EL (cell line): ENCODE measurements around the gene SORCS3.

Experiments used
- DNase-seq: peaks from one replicate; pipeline ENCODE4 v3.0.0-alpha.2; 2016

The SORCS3 gene

DNA sequence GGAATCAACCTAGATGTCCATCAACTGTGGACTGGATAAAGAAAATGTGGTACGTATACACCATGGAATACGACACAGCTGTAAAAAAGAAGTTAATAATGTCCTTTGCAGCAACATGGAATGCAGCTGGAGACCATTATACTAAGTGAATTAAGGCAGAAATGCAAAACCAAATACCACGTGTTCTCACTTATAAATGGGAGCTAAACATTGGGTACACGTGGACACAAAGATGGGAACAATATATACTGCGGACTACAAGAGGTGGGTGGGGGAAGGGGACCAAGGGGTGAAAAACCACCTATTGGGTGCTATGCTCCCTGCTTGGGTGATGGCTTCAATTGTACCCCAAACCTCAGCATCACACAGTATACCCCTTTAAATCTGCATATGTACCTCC, 385.5 kb downstream of the SORCS3 start:
- no peak for DNase-seq

DNA sequence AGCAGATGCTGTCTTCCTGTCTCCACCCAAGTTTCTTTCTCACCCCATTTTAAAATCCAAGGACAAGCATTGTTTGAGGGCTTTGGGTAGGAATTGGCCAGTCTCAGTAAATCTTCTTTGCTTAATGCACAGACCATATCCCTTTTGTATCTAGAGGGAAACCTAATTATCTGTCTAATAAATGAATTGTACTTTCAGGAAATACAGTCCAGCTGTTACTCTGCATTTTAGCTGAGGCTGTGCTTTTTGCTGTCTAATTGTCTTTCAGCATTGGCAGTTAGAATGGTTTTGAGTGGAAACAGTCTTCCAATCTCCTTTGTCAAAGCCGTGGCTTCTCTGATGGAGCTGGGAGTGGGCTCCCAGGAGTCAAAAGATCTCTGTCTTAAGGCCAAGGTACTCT, 388.2 kb downstream of the SORCS3 start:
- no peak for DNase-seq

DNA sequence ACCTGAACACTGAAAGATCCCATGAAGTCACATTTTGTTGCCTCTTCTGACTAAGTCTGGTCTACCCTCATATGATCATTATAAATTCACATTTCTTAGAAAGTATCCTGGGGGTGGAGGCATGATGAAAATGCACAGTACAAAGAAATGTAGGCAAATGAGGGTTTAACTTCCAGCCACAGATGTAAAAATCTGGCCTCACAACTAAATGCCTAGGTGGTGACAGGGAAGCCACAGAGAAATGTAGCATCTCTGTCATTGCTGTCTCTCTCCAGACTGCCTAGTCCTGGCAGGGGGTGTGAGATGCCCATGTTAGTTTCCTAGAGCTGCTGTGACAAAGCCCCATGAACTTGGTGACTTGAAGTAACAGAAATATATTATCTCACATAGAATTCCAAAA, 395.9 kb downstream of the SORCS3 start:
- no peak for DNase-seq

DNA sequence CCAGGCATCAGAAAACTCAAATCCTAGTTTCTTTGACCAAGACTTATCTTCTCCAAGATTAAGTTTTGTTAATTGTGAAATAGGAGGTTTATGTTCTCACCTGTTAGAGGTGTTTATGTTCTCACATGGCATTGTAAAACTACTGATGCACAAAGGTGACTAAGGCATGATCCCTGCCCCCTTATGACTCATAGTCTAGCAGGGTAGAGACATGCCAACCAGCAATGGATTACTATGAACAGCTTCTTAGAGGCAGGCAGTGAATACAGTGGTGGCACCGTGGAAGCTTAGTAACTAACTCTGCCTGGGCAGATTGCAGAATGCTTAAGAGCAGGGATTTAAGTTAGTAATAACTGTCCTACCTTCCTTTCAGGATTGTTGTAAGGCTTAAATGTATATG, 400.9 kb downstream of the SORCS3 start:
- no peak for DNase-seq

DNA sequence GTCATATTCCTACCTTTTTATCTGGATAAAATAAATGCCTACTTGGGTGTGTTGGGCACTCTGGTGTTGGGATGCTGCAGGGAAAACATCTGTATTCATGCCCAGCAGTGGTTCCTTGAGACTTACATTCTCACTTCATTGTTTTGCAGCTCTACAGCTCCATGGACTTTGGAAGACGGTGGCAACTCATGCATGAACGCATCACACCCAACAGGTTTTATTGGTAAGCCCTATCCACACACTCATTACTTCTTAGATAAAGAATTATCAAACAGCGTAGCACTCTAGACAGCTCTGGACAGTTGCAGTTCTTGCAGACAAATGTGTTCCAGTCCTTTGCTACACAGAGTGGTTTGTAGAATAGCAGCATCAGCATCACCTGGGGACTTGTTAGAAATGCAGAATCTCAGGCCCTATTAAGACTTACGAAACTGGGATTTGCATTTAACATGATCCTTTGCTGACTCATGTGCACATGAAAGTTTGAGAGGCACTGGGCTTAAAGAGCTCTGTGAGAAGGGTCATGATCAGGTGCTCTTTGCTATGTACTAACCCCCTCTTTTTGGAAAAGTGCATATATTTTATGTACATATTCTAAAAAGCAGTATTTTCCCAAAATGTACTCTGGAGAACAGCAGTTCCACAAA, 401.9 kb downstream of the SORCS3 start:
- no peak for DNase-seq

DNA sequence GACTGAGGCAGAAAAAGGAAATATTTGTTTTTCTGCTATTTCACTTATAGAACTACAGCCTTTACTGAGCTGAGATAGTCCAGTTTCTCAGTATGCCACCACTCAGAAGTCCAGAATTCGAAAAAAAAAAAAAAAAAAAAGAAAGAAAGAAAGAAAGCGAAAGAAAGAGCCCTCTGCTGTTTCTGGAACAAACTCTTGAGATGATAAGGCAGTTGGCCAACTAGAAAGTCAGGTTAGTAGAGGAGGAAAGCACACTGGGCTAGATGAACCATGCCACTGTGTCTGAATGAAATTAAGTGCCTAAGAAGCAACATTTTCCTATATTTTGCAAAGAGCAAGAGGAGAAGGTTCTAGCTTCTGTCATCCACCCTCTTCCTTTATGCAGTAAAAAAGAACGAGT, 403.8 kb downstream of the SORCS3 start:
- DNase-seq, result no peak

DNA sequence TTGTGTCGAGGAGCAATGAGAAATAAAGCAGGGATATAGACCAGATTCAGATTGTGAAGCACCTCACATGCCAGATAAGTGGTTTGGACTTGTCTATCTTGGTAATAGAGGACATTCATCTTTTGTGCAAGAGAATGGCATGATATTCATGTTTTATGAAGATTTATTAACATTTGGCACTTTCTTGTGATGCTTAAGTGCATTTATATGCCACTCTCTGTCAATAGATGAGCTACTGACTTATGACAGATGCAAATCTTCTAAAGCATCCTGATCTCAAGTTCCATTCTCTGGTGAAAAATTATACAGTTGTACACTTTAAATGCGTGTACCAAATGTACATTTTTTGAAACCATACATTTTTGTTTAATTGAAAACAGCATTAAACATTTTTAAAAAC, 415.3 kb downstream of the SORCS3 start:
- DNase-seq, result no peak

DNA sequence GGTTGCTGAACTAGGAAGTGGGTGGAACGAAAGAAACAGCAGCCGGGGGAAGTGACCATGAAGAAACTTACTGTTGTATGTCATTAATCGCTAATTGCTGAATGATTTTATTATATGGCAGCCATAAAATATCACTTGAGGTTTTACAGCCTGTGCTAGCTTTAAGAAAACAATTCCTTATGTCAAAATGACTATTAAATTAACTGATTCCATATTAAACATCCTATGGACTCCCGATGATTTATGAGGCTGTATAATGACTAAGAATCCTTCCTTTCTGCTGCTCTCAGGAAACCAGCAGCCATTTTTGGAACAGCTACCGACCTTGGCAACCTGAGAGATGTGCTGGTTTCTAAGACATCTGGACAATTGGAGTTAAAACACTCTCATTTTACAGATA, 421.9 kb downstream of the SORCS3 start:
- no peak for DNase-seq

DNA sequence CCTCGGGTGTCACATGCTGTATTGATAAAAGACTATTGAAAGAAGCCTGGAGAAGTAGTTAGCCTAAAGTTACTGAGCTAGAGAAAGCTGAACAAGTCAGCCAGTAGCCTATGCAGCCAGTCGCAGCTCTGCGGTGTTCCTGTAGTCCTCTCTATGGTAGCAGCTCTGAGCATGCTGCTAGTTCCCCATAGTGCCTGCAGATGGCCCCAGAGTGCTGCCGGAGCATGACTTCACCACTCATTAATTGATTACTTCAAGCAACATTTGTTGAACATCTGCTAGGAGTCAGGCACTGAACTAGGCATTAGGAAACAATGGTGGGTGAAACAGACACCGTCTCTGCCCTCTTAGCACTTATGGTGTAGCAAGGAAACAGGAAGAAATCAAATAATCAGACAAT, 422.7 kb downstream of the SORCS3 start:
- DNase-seq, result no peak

DNA sequence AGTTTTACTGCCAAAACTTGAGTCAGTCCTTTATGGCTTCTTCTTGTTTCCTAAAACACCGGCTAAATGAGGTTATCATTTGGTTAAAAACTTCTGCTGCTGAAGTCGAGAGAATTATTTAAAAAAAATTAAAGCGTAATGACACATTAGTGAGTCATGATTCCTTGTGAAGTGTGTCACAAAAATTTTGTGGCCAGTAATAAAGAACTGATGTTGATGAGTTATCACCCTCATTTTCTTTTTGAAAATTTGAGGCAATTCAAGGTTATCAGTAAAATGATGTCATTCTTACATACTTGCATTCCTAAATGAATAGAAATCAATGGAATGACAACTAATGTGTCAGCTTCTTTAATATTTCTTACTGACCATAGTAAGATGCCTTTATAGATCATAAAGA, 427.4 kb downstream of the SORCS3 start:
- no peak for DNase-seq

DNA sequence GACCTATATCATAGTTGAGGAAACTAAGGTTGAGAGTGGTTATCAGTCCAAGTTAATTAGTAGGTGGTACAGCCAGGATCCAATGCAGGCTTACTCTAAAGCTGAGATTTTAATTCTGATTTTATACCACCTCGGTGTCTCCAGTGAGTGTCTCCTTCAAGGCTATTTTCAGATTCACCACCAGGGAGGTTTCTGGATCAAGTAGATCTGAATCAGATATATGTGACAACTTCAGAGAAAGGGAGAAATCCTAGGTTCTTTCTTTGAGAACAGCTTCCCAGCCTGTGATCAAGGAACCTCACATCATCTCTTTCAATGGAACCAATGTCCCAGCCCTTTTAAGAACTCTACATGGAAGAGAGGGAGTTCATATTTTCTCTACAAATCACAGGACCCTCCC, 429.2 kb downstream of the SORCS3 start:
- no peak for DNase-seq

DNA sequence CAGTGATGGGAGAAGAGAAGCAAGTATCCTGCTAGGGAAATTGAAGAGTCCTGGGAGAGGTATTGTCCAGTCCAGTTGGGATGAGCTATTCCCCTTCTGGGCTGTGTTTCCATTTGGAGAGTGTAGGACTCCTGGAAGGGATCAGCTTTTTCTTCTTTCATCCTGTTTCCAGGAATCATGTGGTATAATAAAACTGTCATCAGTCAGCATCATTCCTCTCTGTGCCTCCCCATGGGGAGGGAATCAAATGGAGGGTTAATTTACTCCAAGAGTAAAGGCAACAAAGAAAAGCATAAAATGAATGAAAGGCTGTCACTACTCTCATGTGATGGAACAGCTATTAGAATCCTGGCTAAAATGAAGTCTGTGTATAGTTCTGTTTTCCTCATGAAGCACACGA, 429.9 kb downstream of the SORCS3 start:
- no peak for DNase-seq

DNA sequence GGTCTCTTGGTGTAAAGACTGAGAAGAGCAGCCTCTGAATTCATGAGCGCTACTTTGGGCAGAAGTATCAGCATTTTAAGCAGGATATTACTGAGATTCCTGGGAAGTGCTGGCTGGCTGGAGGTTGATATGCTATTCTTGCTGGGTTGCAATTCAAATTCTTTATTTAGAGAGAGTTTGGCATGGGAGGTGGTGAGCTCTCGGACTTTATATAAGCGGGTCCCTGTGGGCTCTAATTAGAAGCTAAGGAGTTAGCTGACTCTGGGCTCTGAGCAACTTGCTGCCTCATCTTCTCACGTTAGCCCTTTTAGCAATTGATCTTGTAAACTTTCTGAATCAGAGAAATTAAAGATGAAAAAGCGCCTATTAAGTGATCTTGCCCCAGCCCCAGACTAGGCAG, 430.9 kb downstream of the SORCS3 start:
- no peak for DNase-seq

DNA sequence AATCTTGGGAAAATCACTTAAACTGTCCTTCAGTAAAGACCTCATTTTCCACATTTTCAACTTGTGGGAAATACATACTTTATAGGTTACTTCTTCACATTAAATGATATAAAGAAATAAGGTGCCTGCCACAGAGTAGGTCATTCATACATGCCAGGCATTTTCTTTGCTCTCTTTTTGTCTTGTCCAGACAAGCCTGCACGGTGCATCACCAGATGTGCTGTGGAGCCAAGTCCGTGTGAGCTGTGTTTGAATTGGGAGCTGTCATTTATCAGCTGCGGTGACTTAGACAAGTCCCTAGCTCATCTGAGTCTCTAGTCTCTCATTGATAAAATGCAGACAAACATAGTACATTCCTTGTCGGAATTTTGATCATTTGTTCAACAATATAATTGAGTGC, 432.9 kb downstream of the SORCS3 start:
- DNase-seq, result no peak

DNA sequence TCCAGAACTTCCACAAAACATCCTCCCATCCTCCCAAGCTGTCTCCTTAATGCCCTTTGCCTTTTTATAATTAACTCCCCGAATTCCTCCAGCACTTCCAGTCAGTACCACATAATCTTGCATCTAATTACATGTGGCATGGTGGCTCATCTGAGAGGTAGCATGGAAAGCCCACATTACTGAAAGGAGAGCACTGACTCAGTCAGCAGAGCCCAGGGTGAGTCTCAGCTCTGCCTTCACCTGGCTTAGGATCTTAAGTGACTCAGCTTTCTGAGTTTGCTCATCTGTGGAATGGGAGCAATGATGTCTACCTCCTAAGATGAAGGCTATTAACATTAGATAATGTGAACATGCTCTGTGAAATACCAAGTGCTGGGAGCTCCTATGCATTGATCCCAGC, 433.9 kb downstream of the SORCS3 start:
- no peak for DNase-seq

DNA sequence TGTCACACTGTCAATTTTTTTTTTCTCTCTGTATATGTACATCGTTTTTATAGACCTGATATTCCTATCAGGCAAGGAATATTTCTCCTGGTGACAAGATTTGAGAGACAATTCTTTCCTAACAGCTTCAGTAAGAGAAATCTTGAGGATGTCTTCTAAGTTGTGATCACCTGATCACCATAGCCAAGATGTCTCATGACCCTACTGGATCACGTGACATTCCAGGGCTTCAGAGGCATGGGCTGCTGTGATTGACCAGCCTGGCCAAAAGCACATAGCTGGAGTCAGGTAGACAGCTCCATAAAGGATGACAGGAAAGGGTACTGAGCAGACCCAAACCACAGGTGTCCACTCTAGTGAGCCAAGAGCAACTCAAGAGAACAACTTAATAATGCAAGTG, 444.9 kb downstream of the SORCS3 start:
- no peak for DNase-seq

DNA sequence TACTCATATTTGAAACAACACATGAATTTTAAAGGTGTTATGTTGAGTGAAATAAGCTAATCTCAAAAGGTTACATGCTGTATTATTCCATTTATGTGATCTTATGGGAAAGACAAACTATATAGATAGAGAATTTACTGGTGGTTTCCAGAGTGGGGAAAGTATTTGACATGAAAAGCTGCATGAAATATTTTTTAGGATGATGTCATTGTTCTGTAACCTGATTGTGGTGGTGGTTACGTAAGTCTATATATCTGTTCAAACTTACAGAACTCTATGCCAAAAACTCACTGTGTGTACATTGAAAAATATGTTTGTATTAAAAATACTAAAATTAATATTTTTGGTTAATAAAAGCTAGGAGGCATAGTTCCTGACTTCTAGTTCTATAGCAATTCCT, 453.0 kb downstream of the SORCS3 start:
- no peak for DNase-seq

DNA sequence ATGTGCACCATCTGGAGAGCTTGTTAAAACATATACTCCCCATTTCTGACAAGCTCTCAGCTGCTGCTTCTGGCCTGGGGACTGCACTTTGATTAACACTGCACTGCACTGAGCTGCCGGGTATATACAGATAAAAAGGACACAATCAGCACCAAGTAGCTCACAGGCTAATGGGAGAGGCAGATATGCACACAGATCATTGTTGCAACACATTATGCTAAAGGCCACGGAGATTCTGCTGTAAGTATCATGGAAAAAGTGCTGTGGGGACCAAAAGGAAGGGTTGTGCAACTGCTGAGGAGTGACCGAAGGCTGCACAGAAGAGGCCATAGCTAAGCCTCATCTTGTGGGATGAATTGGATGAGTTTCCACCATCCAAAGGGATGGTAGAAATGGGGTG, 455.2 kb downstream of the SORCS3 start:
- no peak for DNase-seq

DNA sequence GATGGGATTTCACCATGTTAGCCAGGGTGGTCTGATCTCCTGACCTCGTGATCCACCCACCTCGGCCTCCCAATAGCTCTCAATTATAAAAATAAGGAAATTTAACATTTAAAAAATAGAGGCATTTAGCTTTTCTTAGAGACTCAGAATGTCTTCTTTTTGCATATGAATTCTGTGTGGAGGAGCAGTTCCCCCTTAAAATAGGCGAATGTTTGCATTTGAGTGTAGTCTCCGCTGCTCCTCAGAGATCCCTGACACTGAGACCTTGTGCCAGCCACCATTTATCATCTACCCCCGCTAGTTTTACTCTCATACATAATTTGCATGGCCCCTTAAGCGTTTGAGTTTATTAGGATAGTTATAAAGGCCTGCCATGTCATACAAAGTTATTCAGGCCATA, 461.9 kb downstream of the SORCS3 start:
- DNase-seq, result no peak

DNA sequence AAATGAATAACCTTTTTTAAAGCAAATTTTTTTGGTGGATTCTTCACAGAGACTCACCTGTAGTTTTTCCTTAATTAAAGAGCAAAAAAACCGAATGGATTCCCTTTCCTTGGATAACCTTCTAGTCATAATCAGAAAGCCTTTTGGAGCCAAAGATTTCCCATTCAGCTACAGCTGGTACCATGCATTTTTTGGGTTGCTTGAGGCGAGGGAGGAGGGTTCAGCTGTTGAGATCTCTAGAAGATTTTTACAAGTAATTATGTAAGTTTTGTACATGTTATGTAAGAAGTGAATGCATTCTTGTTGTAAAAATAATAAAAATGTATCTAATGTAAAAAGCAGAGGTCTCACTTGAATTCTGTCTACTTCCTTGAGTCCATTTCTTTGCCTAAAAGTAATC, 463.2 kb downstream of the SORCS3 start:
- no peak for DNase-seq

DNA sequence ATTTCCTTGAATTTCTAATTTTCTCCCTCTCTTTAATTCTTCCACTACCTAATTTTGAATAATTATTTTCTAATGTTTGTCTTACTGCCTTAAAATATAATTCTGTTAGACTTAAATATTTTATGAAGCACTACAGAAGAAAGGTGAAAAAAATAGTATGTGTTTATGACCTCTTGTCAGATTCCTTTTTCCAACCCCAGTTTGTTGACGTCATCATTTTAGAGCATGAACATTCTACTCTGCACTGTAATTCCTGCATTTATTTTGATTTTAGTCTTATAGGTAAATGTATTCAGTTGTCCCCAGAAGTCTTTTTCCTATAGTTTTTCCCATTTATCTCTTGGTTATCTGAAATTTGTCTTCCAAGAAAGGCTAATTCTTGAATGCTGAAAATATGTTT, 468.1 kb downstream of the SORCS3 start:
- DNase-seq, result no peak

DNA sequence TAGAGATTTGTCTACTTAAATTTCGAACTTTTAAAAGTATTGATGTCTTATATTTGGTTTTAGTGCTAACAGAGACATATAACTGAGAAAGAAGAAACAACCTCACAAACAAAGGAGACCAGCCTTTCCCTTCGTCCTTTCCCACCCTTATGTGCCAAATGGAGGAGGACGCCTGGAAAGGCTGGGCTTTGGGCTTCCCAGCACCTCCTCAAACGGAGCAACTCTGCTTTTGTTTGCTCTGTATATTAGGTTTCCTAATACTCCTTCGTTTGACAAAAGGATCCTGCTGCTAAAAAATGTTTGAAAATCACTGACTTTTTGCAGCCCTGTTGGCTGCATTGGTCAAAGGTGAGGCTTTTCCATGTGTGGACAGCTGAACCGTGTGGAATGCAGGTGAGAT, 471.8 kb downstream of the SORCS3 start:
- DNase-seq, result no peak

DNA sequence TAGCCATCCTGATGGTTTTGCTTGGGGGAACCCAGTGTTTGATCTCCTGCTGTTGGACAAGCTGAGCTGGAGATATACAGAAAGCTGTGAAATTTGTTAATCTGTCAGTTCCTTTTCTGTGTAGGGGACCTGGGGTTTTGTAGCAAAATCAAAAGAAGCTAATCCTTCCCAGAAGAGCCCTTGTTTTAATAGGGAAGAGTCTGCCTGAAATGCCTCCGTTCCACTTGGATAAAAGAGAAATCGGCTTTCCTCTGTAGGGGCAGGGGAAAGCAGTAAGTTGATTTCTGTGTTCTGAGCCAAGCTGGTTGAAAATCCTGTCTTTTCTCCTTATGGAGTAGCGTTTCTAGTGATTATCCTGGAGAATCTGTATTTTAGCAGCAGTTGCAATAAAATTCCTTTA, 472.6 kb downstream of the SORCS3 start:
- DNase-seq, result no peak

DNA sequence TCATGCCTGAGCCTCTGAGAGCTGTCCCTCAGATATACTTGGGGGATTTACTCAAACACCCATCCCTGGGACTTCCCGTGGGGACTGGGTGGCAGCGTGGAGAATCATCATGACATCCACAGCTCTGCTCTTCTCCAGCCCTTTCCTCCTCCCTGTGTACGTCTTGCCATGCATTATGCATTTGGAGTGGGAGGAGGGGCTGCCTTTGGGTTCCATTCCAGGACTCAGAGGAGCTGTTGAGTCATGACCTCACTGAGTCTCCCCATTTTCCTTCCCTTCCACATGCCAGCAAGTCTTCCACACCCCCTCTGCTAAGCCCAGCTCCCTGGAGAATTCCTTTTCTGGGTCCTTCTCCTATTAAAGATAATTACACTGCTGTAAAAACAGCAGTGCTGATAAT, 480.7 kb downstream of the SORCS3 start:
- DNase-seq, result no peak

DNA sequence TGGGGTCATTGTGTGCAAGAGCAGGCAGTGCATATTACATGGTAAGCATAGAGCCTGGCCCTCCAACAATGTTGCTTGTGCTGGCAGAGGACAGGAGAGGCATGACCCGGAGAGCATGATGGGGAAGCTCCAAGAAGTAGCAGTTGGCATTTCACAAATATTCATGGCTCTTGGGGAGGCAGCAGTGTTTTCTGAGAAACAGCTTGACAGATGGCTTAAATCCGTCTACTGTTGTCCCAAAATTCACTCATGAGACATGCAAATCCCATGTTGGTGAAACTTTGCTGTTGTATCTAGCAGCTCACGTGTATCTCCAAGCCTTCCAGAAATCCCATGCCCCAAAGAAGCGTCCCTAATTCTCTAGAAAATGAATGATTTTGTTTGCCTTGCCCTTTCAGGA, 487.0 kb downstream of the SORCS3 start:
- DNase-seq, result no peak

DNA sequence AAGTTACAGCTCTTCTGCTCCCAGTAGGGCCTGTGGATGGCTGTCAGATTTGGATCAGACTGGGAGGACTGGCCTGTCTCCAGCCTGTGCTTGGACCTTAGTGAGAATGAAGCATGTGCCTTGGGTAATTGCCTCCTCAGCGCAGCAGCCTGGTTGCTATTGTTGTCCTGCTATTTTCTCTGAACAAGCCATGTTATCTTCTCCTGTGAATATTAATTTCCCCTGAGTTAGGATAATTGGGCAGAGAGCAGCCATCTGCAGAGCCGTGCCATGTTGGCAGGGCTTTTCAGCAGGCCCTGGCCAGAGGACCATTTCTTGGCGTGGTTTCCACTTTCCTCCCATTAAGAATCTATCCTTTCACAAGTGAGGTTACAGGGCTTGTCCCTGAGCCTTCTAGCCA, 497.3 kb downstream of the SORCS3 start:
- no peak for DNase-seq
